22Rv1 (cell line): ENCODE measurements around the gene NLRC3.

ENCODE experiments used
- H3K27ac ChIP-seq: fragments of 450-650 bp; 2 replicates; pipeline ENCODE4 v1.5.1; 2017
- CTCF ChIP-seq: fragments of 450-650 bp; IDR thresholded peaks from 2 replicates; pipeline ENCODE4 v1.5.1; 2017; ENCODE audit warnings: mild to moderate bottlenecking
- ZFX ChIP-seq: fragments of 450-650 bp; IDR thresholded peaks from 2 replicates; pipeline ENCODE4 v1.6.1; 2017; ENCODE audit warnings: antibody characterized with exemption, borderline replicate concordance

NLRC3 gene

GRCh38 chr16:3520841-3521240 is 56.4 kb downstream of the NLRC3 start:
- no peak overlapping the region for H3K27ac ChIP-seq
- TF ChIP-seq CTCF: no peak
- no peak for TF ChIP-seq ZFX

GRCh38 chr16:3520413-3520812 is 56.8 kb downstream of the NLRC3 start:
- TF ChIP-seq ZFX (no peak), CTCF (no peak)

GRCh38 chr16:3519581-3519980 is 57.6 kb downstream of the NLRC3 start:
- no peak for TF ChIP-seq CTCF
- TF ChIP-seq ZFX: no peak
- H3K27ac ChIP-seq: no peak overlapping the region

More at GRCh38 chr16:3520413-3520812, 56.8 kb downstream of the NLRC3 start:
- no peak overlapping the region for H3K27ac ChIP-seq

GRCh38 chr16:3518986-3519348 is 58.2 kb downstream of the NLRC3 start:
- no peak overlapping the region for H3K27ac ChIP-seq
- TF ChIP-seq CTCF (no peak), ZFX (no peak)

GRCh38 chr16:3518292-3518985 is 58.8 kb downstream of the NLRC3 start:
- TF ChIP-seq ZFX (no peak), CTCF (no peak)

GRCh38 chr16:3515897-3516296 is 61.3 kb downstream of the NLRC3 start:
- TF ChIP-seq CTCF: no peak
- TF ChIP-seq ZFX: no peak
- no peak overlapping the region for H3K27ac ChIP-seq

More at GRCh38 chr16:3518292-3518985, 58.8 kb downstream of the NLRC3 start:
- no peak overlapping the region for H3K27ac ChIP-seq

GRCh38 chr16:3514621-3515020 is 62.6 kb downstream of the NLRC3 start:
- no peak for TF ChIP-seq CTCF
- TF ChIP-seq ZFX: no peak

More at GRCh38 chr16:3514621-3515020, 62.6 kb downstream of the NLRC3 start:
- H3K27ac ChIP-seq: peak overlapping the region; percentile 35; the same call in 1 of the 2 replicates
